SK-N-MC (cell line): ENCODE measurements around the gene CFAP161.

Experiments used
- DNase-seq: peaks from one replicate; pipeline ENCODE4 v3.0.0-alpha.2; 2011; ENCODE audit warnings: low read depth, low spot score
- H3K27ac ChIP-seq: fragments of 200-600 bp; sonication (generic); 2 replicates; pipeline ENCODE4 v1.5.1; 2016; ENCODE audit warnings: mixed run types
- H3K36me3 ChIP-seq: fragments of 200-600 bp; sonication (generic); 2 replicates; pipeline ENCODE4 v1.6.1; 2017; ENCODE audit warnings: antibody characterized with exemption, low read length, mixed read lengths; ENCODE audit not compliant: insufficient read depth
- H3K4me3 ChIP-seq: fragments of 200-600 bp; sonication (generic); 2 replicates; pipeline ENCODE4 v1.5.1; 2016
- H3K9ac ChIP-seq: fragments of 200-600 bp; sonication (generic); 2 replicates; pipeline ENCODE4 v1.8.0; 2017; ENCODE audit warnings: mixed run types, mixed read lengths; ENCODE audit not compliant: insufficient read length
- H3K9me3 ChIP-seq: fragments of 200-600 bp; sonication (generic); 2 replicates; pipeline ENCODE4 v1.6.1; 2017; ENCODE audit warnings: low read depth, mild to moderate bottlenecking, antibody characterized with exemption, low read length, moderate library complexity, mixed read lengths
- EZH2 ChIP-seq: fragments of 200-600 bp; sonication (generic); IDR thresholded peaks from one replicate; pipeline ENCODE4 v1.6.1; 2017; ENCODE audit warnings: antibody characterized with exemption
- FOXP2 ChIP-seq: optimal IDR thresholded peaks from 2 replicates; pipeline ENCODE3; 2011; ENCODE audit warnings: mild to moderate bottlenecking, moderate library complexity; ENCODE audit not compliant: insufficient read depth; ENCODE audit errors: extremely low read length, control extremely low read depth
- POLR2AphosphoS5 ChIP-seq: IDR thresholded peaks from 2 replicates; pipeline ENCODE4 v1.6.1; 2012; ENCODE audit warnings: mild to moderate bottlenecking, low read depth, low read length, borderline replicate concordance

Gene CFAP161

GRCh38 chr15:81170511-81170910, 36.4 kb downstream of the CFAP161 start:
- no peak overlapping the region for H3K4me3 ChIP-seq
- no peaks in the 10 kb centered on the region for H3K36me3 ChIP-seq
- DNase-seq = no peak
- H3K9ac ChIP-seq = no peak overlapping the region
- TF ChIP-seq FOXP2 (no peak), EZH2 (no peak), POLR2AphosphoS5 (no peak)
- H3K9me3 ChIP-seq = no peaks in the 10 kb centered on the region
- H3K27ac ChIP-seq = no peak overlapping the region

DNA sequence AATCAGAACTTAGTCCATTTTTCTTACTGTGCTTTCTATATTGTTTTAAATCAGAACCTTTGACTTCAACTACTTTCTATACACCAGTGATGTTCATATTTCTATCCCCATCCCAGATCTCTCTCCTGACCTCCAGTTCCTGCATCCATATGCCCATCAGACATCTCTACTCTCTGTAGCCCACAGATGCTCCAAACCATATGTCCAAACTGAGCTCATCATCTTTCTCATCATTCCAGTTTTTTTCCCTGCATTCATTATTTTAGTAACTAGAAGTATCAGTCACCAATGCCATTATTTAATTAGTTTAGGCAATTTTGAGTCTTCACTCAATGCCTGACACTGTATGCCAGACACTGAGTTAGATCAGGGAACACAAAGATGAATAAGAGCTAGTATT, 37.2 kb downstream of the CFAP161 start:
- no peak overlapping the region for H3K4me3 ChIP-seq
- TF ChIP-seq FOXP2 (no peak), POLR2AphosphoS5 (no peak)
- DNase-seq = no peak
- H3K36me3 ChIP-seq = no peaks in the 10 kb centered on the region
- no peak overlapping the region for H3K27ac ChIP-seq
- no peak overlapping the region for H3K9ac ChIP-seq
- H3K9me3 ChIP-seq = no peaks in the 10 kb centered on the region

- TF ChIP-seq FOXP2 (no peak), EZH2 (no peak), POLR2AphosphoS5 (no peak)
- DNase-seq = no peak
- Histone ChIP-seq H3K9me3 (no peaks in the 10 kb centered on the region), H3K9ac (no peak overlapping the region), H3K36me3 (no peaks in the 10 kb centered on the region), H3K27ac (no peak overlapping the region), H3K4me3 (no peak overlapping the region)
Measured at GRCh38 chr15:81174125-81174791, 40.2 kb downstream of the CFAP161 start.

DNA sequence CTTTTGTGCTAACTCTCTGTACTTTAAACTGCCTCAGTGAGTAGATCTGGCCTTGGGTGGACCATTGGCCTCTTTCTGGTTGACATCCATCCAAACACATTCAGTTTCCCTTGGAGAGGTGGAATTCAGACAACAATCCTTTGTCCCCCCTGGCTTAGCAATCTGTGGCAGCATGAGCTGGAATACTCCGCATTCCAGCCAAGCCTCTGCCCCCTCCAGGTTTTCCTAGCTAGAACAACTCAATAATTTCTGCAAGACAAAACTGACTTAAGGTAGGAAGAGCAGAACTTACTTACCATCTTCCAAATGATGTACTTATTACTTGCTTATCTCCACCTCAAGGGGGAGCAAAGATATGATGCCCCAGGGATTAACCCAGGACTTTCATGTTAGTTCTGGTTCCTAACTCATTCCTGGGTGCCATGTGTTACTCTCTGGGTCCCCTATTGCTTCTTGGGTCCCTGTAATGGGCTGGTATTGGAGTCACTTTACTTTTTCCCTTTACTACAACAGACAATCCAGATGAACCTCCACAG, 40.8 kb downstream of the CFAP161 start:
- Histone ChIP-seq H3K27ac (no peak overlapping the region), H3K36me3 (no peaks in the 10 kb centered on the region), H3K9me3 (no peaks in the 10 kb centered on the region), H3K9ac (no peak overlapping the region), H3K4me3 (no peak overlapping the region)
- TF ChIP-seq POLR2AphosphoS5 = no peak
- no peak for TF ChIP-seq EZH2
- no peak for TF ChIP-seq FOXP2
- DNase-seq = no peak

GRCh38 chr15:81175496-81175895, 41.4 kb downstream of the CFAP161 start:
- Histone ChIP-seq H3K36me3 (no peaks in the 10 kb centered on the region), H3K9me3 (no peaks in the 10 kb centered on the region), H3K4me3 (no peak overlapping the region), H3K9ac (no peak overlapping the region), H3K27ac (no peak overlapping the region)
- no peak for DNase-seq
- no peak for TF ChIP-seq POLR2AphosphoS5
- TF ChIP-seq EZH2 = no peak

DNA sequence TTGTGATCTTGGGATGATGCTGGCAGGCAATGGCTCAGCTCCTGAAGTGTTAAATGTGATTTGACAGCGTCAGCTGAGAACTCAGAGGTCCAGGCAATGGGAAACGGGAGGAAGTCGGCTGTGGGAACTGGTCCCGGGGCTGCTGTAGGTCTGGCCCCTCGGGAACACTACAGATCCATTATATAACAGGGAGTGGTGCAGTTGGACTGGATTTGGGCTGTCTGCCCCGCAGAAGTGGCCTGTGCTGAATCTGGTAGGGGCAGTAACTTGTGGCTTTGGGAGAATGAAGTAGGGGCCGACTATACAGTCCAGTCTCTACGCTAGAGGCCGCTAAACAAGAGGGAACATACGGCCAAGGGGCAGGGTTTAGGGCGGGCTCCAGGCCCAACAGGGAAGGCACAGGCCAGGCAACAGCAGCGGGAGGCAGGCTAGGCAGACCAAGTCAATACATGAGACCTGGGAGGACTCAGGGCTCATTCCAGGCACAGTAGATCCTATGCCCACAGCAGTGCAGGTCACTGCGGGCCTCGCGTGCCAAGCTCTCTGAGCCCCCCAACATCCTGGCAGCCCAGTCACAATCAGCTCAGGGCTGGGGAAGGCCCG, 42.3 kb downstream of the CFAP161 start:
- Histone ChIP-seq H3K27ac (no peak overlapping the region), H3K9me3 (no peaks in the 10 kb centered on the region), H3K4me3 (no peak overlapping the region), H3K36me3 (no peaks in the 10 kb centered on the region), H3K9ac (no peak overlapping the region)
- no peak for TF ChIP-seq EZH2
- TF ChIP-seq POLR2AphosphoS5 = no peak
- no peak for TF ChIP-seq FOXP2
- no peak for DNase-seq

DNA sequence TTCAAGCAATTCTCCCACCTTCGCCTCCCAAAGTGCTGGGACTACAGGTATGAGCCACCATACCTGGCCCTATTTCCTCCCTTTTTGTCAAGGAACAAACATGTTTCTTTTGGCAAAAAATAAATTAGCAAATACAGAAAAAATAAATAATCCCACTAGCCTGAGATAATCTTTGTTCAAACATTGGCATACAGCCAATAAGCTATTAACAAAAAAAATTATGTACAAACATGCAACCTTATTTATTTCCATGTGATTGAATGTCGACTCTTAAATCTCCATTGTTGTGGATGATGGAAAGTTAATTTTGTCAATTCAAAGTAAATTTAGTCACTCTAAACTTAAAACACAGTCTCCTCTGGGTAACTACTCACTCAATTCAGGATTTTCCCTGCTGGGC, 44.3 kb downstream of the CFAP161 start:
- no peak overlapping the region for H3K9ac ChIP-seq
- no peaks in the 10 kb centered on the region for H3K9me3 ChIP-seq
- DNase-seq = no peak
- H3K27ac ChIP-seq = no peak overlapping the region
- H3K4me3 ChIP-seq = no peak overlapping the region
- no peak for TF ChIP-seq POLR2AphosphoS5
- TF ChIP-seq EZH2 = no peak
- TF ChIP-seq FOXP2 = no peak
- no peaks in the 10 kb centered on the region for H3K36me3 ChIP-seq

- no peak for DNase-seq
- Histone ChIP-seq H3K4me3 (no peak overlapping the region), H3K27ac (no peak overlapping the region), H3K9ac (no peak overlapping the region), H3K36me3 (no peaks in the 10 kb centered on the region), H3K9me3 (no peaks in the 10 kb centered on the region)
- TF ChIP-seq POLR2AphosphoS5 (no peak), EZH2 (no peak), FOXP2 (no peak)
Measured at GRCh38 chr15:81181220-81181619, 47.1 kb downstream of the CFAP161 start.
